Superior temporal gyrus (tissue), 1 donor: ENCODE results near the gene NHERF2.

Experiments
- DNase-seq: peaks from one replicate; pipeline ENCODE4 v3.0.0-alpha.2; 2016; ENCODE audit errors: extremely low spot score

NHERF2 gene

GRCh38 chr16:2061023-2061422 lies 34.3 kb downstream of the NHERF2 start:
- DNase-seq, result no peak

GRCh38 chr16:2061526-2061925 lies 34.8 kb downstream of the NHERF2 start:
- DNase-seq, result no peak

GRCh38 chr16:2062801-2063200 lies 36.1 kb downstream of the NHERF2 start:
- no peak for DNase-seq

GRCh38 chr16:2063861-2064260 lies 37.2 kb downstream of the NHERF2 start:
- DNase-seq, result no peak

- no peak for DNase-seq
Measured at GRCh38 chr16:2064368-2064945, 37.8 kb downstream of the NHERF2 start.

GRCh38 chr16:2066139-2066538 lies 39.4 kb downstream of the NHERF2 start:
- no peak for DNase-seq

- DNase-seq, result no peak
Measured at GRCh38 chr16:2070576-2071453, 44.1 kb downstream of the NHERF2 start.

- DNase-seq, result no peak
Measured at GRCh38 chr16:2071454-2072202, 44.9 kb downstream of the NHERF2 start.

GRCh38 chr16:2072926-2073325 lies 46.2 kb downstream of the NHERF2 start:
- no peak for DNase-seq

- no peak for DNase-seq
Measured at GRCh38 chr16:2074071-2074470, 47.4 kb downstream of the NHERF2 start.

- DNase-seq, result no peak
Measured at GRCh38 chr16:2075631-2076030, 48.9 kb downstream of the NHERF2 start.

GRCh38 chr16:2076072-2076865 lies 49.6 kb downstream of the NHERF2 start:
- DNase-seq, result no peak

- no peak for DNase-seq
Measured at GRCh38 chr16:2077016-2077415, 50.3 kb downstream of the NHERF2 start.

GRCh38 chr16:2077696-2078095 lies 51.0 kb downstream of the NHERF2 start:
- no peak for DNase-seq

GRCh38 chr16:2078096-2078495 lies 51.4 kb downstream of the NHERF2 start:
- DNase-seq, result no peak

- no peak for DNase-seq
Measured at GRCh38 chr16:2078691-2079090, 52.0 kb downstream of the NHERF2 start.

GRCh38 chr16:2079311-2079800 lies 52.7 kb downstream of the NHERF2 start:
- DNase-seq, result no peak

- no peak for DNase-seq
Measured at GRCh38 chr16:2079991-2080390, 53.3 kb downstream of the NHERF2 start.

GRCh38 chr16:2081201-2082084 lies 54.7 kb downstream of the NHERF2 start:
- DNase-seq, result no peak

- no peak for DNase-seq
Measured at GRCh38 chr16:2082171-2082982, 55.7 kb downstream of the NHERF2 start.
